NT2/D1 (cell line): ENCODE measurements around the gene COL1A2.

Source experiments
- SUZ12 ChIP-seq: IDR thresholded peaks from 2 replicates; pipeline ENCODE4 v1.6.1; 2011; ENCODE audit not compliant: insufficient read length, insufficient read depth; ENCODE audit errors: extremely low read depth
- YY1 ChIP-seq: IDR thresholded peaks from 2 replicates; pipeline ENCODE4 v1.6.1; 2011; ENCODE audit not compliant: insufficient read length, insufficient read depth
- ZNF274 ChIP-seq: IDR thresholded peaks from 2 replicates; pipeline ENCODE4 v1.6.1; 2011; ENCODE audit warnings: mild to moderate bottlenecking, low read depth, low read length

DNA sequence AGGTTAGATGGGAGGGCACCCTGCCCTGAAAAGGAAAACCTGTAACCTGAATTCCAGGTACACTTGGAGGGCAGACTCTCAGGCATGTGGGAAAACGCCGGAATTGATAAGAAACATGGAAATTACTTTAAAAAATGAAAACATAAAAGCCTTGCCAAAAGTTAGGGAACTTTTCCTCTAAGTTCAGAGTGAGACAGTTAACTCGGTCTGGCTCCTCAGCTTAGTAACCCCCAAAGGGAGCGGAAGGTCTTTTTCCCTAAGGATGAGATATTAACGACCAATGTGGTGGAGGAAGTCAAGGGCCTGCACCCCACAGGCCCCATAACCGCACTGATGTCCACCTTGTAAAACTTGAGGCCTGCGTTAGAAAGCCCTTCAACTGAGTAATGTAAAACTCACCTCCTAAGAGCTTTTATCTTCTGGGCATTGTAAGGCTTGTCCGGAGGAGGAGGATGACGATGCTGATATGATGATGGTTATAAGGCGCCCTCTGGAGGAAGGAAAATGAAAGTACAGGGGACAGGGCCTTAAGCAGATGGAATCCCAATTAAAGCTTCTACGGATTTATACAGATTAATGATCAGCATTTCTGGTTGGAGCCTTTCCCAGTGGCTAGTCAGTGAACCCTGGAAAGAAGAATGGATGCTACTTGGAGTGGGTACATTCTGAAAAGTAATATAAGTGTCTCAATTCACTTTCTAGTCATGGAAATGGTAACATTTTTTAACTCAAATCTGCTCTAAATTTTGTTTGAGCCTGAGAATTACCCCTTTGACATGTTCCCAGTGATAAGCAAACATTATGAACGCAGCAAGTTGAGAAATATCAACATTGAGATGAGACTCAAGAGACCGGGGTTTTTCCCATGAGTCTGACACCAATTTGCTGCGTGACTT lies 694 bp downstream of the COL1A2 start:
- TF ChIP-seq ZNF274 (no peak), YY1 (no peak), SUZ12 (no peak)
